Measurements from ENCODE around the gene TEX22. TPM values are rescaled to one million over a fixed set of nuclear protein-coding genes. Genes with fewer than 3 reads are reported as not detected.

TEX22 gene
- total and polyA plus RNA-seq, 7 donors: 0.50 TPM; not detected in 6

- TF ChIP-seq POLR2AphosphoS5 (IDR thresholded peaks at IDR 0.05): no peak
- TF ChIP-seq POLR2A (IDR thresholded peaks at IDR 0.05): no peak
- TF ChIP-seq EP300 (IDR thresholded peaks at IDR 0.05): no peak
- no peak for TF ChIP-seq CTCF (IDR thresholded peaks at IDR 0.05)
- DNase-seq: no peak
- Histone ChIP-seq H3K36me3 (peaks cover 5 to 63% (median 20%) of the 10 kb centered on the region in 4 donors), H3K4me1 (peaks cover 0 to 18% (median 13%) of the 10 kb centered on the region in 4 donors), H3K9me3 (no peaks in the 10 kb centered on the region), H3K27me3 (no peaks in the 10 kb centered on the region), H3K27ac (peak overlapping the region; percentile 41 to 60 (median 50)), H3K4me3 (no peak overlapping the region)
- 92 to 93% methylated on average over 16 of the region's 16 CpGs for WGBS, 2 donors
- intact Hi-C loops (cut with DNase I): no loop called here
Observed at GRCh38 chr14:105388976-105389375, 9.4 kb upstream of the TEX22 start.

GRCh38 chr14:105389534-105389933 lies 8.8 kb upstream of the TEX22 start:
- peak overlapping the region; percentile 41 to 60 (median 50) for H3K27ac ChIP-seq

GRCh38 chr14:105389976-105390848 lies 8.1 kb upstream of the TEX22 start:
- WGBS, 2 donors: 72 to 86% methylated on average over 27 of the region's 27 CpGs
- Histone ChIP-seq H3K36me3 (peaks cover 0 to 61% (median 15%) of the 10 kb centered on the region in 4 donors), H3K27ac (peak overlapping the region; percentile 41 to 60 (median 50)), H3K9me3 (no peaks in the 10 kb centered on the region), H3K4me3 (no peak overlapping the region), H3K4me1 (peaks cover 0 to 18% (median 13%) of the 10 kb centered on the region in 4 donors), H3K27me3 (no peaks in the 10 kb centered on the region)
- TF ChIP-seq EP300 (IDR thresholded peaks at IDR 0.05) (no peak), POLR2A (IDR thresholded peaks at IDR 0.05) (no peak), POLR2AphosphoS5 (IDR thresholded peaks at IDR 0.05) (no peak), CTCF (IDR thresholded peaks at IDR 0.05) (no peak)
- intact Hi-C loops (cut with DNase I): no loop called here
- no peak for DNase-seq

More at GRCh38 chr14:105389534-105389933, 8.8 kb upstream of the TEX22 start:
- DNase-seq: no peak
- peaks cover 0 to 61% (median 17%) of the 10 kb centered on the region in 4 donors for H3K36me3 ChIP-seq
- 77 to 84% methylated on average over 12 of the region's 12 CpGs for WGBS, 2 donors
- no peaks in the 10 kb centered on the region for H3K27me3 ChIP-seq
- intact Hi-C loops (cut with DNase I): no loop called here
- TF ChIP-seq POLR2AphosphoS5 (IDR thresholded peaks at IDR 0.05): no peak
- H3K4me3 ChIP-seq: no peak overlapping the region
- H3K9me3 ChIP-seq: no peaks in the 10 kb centered on the region
- H3K4me1 ChIP-seq: peaks cover 0 to 18% (median 13%) of the 10 kb centered on the region in 4 donors

- 91 to 93% methylated on average over 24 of the region's 24 CpGs for WGBS, 2 donors
- Histone ChIP-seq H3K36me3 (peaks cover 0 to 57% (median 10%) of the 10 kb centered on the region in 4 donors), H3K4me3 (no peak overlapping the region), H3K27ac (peak overlapping the region in 1 of 4 donors; percentile 41), H3K9me3 (no peaks in the 10 kb centered on the region), H3K27me3 (no peaks in the 10 kb centered on the region), H3K4me1 (peaks cover 0 to 18% (median 13%) of the 10 kb centered on the region in 4 donors)
- intact Hi-C loops (cut with DNase I): no loop called here
- no peak for DNase-seq
- no peak for TF ChIP-seq POLR2A (IDR thresholded peaks at IDR 0.05)
- TF ChIP-seq POLR2AphosphoS5 (IDR thresholded peaks at IDR 0.05): no peak
- TF ChIP-seq CTCF (IDR thresholded peaks at IDR 0.05): no peak
- TF ChIP-seq EP300 (IDR thresholded peaks at IDR 0.05): no peak
Observed at GRCh38 chr14:105390849-105391500, 7.4 kb upstream of the TEX22 start.

GRCh38 chr14:105391541-105391940 lies 6.8 kb upstream of the TEX22 start:
- no peak for DNase-seq
- Histone ChIP-seq H3K36me3 (peaks cover 0 to 51% (median 7%) of the 10 kb centered on the region in 4 donors), H3K4me3 (no peak overlapping the region), H3K4me1 (peaks cover 0 to 18% (median 13%) of the 10 kb centered on the region in 4 donors), H3K27ac (no peak overlapping the region), H3K27me3 (no peaks in the 10 kb centered on the region), H3K9me3 (no peaks in the 10 kb centered on the region)
- 92 to 94% methylated on average over 23 of the region's 23 CpGs for WGBS, 2 donors
- intact Hi-C loops (cut with DNase I): no loop called here
- TF ChIP-seq POLR2AphosphoS5 (IDR thresholded peaks at IDR 0.05): no peak
- TF ChIP-seq CTCF (IDR thresholded peaks at IDR 0.05): no peak
- TF ChIP-seq EP300 (IDR thresholded peaks at IDR 0.05): no peak
- TF ChIP-seq POLR2A (IDR thresholded peaks at IDR 0.05): no peak

All from sigmoid colon (tissue), 7 donors.